ENCODE results near the gene SORCS3.

SORCS3 gene

GRCh38 chr10:104779701-104780100 is 138.6 kb downstream of the SORCS3 start:
- DNase-seq (ENCODE audit: low spot score): no peak

GRCh38 chr10:104780165-104780564 is 139.1 kb downstream of the SORCS3 start:
- no peak for DNase-seq (ENCODE audit: low spot score)

- DNase-seq (ENCODE audit: low spot score): no peak
Measured at GRCh38 chr10:104780946-104781595, 140.0 kb downstream of the SORCS3 start.

- DNase-seq (ENCODE audit: low spot score): no peak
Measured at GRCh38 chr10:104784452-104784851, 143.4 kb downstream of the SORCS3 start.

- DNase-seq (ENCODE audit: low spot score): no peak
Measured at GRCh38 chr10:104791471-104791870, 150.4 kb downstream of the SORCS3 start.

GRCh38 chr10:104795411-104795810 is 154.3 kb downstream of the SORCS3 start:
- no peak for DNase-seq (ENCODE audit: low spot score)

GRCh38 chr10:104796823-104797222 is 155.7 kb downstream of the SORCS3 start:
- DNase-seq (ENCODE audit: low spot score): no peak

- DNase-seq (ENCODE audit: low spot score): no peak
Measured at GRCh38 chr10:104802941-104803340, 161.9 kb downstream of the SORCS3 start.

GRCh38 chr10:104804880-104805279 is 163.8 kb downstream of the SORCS3 start:
- no peak for DNase-seq (ENCODE audit: low spot score)

- DNase-seq (ENCODE audit: low spot score): no peak
Measured at GRCh38 chr10:104806801-104807200, 165.7 kb downstream of the SORCS3 start.

- DNase-seq (ENCODE audit: low spot score): no peak
Measured at GRCh38 chr10:104807581-104808310, 166.7 kb downstream of the SORCS3 start.

- DNase-seq (ENCODE audit: low spot score): no peak
Measured at GRCh38 chr10:104809288-104810090, 168.4 kb downstream of the SORCS3 start.

- no peak for DNase-seq (ENCODE audit: low spot score)
Measured at GRCh38 chr10:104811166-104811565, 170.1 kb downstream of the SORCS3 start.

- DNase-seq (ENCODE audit: low spot score): no peak
Measured at GRCh38 chr10:104816501-104816900, 175.4 kb downstream of the SORCS3 start.

- no peak for DNase-seq (ENCODE audit: low spot score)
Measured at GRCh38 chr10:104819731-104820130, 178.6 kb downstream of the SORCS3 start.

GRCh38 chr10:104822088-104822487 is 181.0 kb downstream of the SORCS3 start:
- DNase-seq (ENCODE audit: low spot score): no peak

GRCh38 chr10:104824380-104825006 is 183.4 kb downstream of the SORCS3 start:
- DNase-seq (ENCODE audit: low spot score): peak; percentile 8

- DNase-seq (ENCODE audit: low spot score): no peak
Measured at GRCh38 chr10:104831272-104831671, 190.2 kb downstream of the SORCS3 start.

GRCh38 chr10:104834580-104834979 is 193.5 kb downstream of the SORCS3 start:
- DNase-seq (ENCODE audit: low spot score): no peak

- no peak for DNase-seq (ENCODE audit: low spot score)
Measured at GRCh38 chr10:104835422-104835821, 194.3 kb downstream of the SORCS3 start.

GRCh38 chr10:104842704-104843103 is 201.6 kb downstream of the SORCS3 start:
- DNase-seq (ENCODE audit: low spot score): no peak

- no peak for DNase-seq (ENCODE audit: low spot score)
Measured at GRCh38 chr10:104844073-104844472, 203.0 kb downstream of the SORCS3 start.

Data from activated CD4-positive, alpha-beta T cell treated with anti-CD3 and anti-CD28 coated beads, Interleukin-2, Interleukin-4, amounts not matched to agents 100 ng/mL and 50 ng/mL, durations not matched to agents 16 hours and 8 hours (primary cell).